ENCODE measurements around the gene GPRIN3.

Gene GPRIN3
- total RNA-seq = 200 reads per million, percentile 92 among the genes with 10 or more reads in this experiment

DNA sequence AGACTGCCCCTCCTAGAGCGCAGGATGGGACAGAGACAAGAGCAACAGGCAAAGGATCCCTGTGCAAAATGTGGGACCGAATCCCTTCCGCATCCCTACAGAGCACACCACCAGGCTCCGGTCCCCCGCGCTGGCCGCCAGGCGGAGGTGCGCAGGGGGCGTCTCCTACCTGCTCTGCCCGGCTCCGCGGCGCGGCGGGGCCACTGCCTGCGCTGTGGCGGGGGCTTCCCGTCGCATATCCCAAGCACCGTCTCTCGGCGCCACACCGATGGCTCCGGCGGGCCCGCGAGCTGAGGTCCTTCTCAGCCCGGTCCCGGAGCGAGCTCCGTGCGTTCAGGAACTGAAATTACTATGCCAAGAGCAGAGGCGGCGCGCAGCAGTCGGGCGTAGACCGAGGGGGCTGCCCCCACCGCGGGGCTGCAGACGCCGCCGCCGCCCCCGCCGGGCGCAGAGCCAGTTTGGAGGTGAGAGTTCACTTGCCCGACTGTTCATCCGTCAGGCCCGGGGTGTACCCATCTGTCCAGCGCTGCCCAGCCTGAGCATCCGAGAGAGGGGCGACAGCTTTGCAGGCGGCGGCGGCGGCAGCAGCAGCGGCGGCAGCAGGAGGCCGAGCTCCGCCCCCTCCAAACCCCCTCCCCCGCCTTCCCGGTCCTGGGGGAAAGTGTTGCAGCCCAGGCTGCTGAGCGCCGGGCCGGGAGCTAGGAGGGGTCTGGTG is at the start of gene GPRIN3:
Gene GPRIN3, minus strand, starts transcription at position 355 of the 715 bp plus-strand sequence. CDS start 57,690 bp downstream, outside the sequence.
- DNase-seq = peak; percentile 43

- DNase-seq = no peak
Measured at GRCh38 chr4:89357340-89357739, 49.7 kb upstream of the GPRIN3 start.

GRCh38 chr4:89356086-89356485 is 48.5 kb upstream of the GPRIN3 start:
- DNase-seq = no peak

- DNase-seq = no peak
Measured at GRCh38 chr4:89353514-89353913, 45.9 kb upstream of the GPRIN3 start.

DNA sequence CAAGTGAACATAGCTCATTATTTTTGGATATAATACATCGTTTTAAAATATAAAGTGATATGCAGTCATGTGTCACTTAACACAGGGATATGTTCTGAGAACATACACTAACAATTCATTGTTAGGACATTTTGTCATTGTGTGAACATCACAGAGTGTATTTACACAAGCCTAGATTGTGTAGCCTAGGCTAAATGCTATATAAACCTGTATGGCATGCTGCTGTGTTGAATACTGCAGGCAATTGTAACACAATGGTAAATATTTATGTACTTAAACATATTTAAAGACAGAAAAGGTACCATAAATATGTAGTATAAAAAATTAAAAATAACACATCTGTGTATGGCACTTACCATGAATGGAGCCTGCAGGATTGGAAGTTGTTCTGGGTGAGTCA is 44.9 kb upstream of the GPRIN3 start:
- DNase-seq = no peak

- DNase-seq = no peak
Measured at GRCh38 chr4:89351201-89351600, 43.6 kb upstream of the GPRIN3 start.

DNA sequence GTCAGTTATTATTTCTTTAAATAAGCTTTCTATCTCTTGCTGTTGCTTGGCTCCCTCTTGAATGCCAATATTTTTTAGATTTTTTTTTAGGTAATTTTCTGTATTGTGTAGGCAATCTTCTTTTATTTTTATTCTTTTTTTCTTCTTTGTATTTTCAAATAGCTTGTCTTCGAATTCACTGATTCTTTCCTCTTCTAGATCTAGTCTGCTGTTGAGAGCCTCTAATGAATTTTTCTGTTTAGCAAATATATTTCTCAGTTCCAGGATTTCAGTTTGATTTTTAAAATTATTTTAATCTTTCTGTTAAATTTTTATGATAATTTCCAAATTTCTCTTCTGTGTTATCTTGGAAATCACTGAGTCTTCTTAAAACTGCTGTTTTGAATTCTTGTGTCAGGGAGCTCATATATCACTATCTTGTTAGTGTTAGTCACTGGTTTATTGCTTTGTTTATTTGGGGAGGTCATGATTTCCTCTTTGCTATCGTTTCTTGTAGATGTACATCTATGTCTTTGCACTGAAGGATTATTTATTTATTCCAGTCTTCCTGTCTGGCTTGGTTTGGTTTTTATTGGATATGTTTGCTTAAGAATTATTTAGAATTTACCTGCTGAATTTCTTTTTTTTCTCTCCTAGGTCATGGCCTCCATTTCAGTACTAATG is 39.9 kb upstream of the GPRIN3 start:
- no peak for DNase-seq

- DNase-seq = no peak
Measured at GRCh38 chr4:89344571-89344970, 37.0 kb upstream of the GPRIN3 start.

- DNase-seq = no peak
Measured at GRCh38 chr4:89338206-89338605, 30.6 kb upstream of the GPRIN3 start.

DNA sequence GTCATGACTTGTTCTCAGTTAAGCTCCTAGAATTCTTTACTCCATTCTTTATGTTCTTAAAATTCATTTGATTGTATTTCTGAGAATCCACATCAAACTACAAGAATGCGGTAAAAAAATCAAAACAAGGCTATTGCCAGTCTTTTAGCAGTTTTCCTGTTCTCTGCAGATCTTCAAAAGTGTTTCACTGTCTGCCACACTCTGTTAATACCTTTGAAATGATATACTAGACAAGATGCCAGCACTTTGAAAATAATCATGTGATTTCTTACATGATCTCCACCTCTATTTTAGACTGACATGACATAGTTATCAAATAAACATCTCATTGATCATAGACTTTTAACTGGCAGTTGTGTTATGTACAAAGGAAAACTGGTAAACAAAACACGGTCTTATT is 30.1 kb upstream of the GPRIN3 start:
- no peak for DNase-seq

GRCh38 chr4:89336818-89337420 is 29.3 kb upstream of the GPRIN3 start:
- no peak for DNase-seq

- no peak for DNase-seq
Measured at GRCh38 chr4:89334830-89335229, 27.2 kb upstream of the GPRIN3 start.

DNA sequence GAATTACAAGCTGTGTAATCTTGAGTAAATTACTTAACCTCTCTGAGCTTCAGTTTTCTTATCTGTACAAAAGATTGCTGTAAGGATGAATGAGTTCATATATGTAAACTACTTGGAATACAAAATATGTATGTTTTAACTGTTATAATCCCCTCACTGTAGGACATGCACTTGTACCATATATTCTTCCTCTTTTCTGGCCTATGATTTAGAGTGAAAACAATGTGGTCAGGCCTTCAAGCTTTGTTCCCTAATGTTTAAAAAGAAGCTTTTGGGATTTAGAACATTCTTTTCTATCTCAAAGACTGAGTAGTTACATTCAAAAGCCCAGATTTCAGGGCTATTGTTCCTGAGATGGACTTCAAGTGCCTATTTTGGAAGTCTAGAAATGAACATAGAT is 26.7 kb upstream of the GPRIN3 start:
- no peak for DNase-seq

DNA sequence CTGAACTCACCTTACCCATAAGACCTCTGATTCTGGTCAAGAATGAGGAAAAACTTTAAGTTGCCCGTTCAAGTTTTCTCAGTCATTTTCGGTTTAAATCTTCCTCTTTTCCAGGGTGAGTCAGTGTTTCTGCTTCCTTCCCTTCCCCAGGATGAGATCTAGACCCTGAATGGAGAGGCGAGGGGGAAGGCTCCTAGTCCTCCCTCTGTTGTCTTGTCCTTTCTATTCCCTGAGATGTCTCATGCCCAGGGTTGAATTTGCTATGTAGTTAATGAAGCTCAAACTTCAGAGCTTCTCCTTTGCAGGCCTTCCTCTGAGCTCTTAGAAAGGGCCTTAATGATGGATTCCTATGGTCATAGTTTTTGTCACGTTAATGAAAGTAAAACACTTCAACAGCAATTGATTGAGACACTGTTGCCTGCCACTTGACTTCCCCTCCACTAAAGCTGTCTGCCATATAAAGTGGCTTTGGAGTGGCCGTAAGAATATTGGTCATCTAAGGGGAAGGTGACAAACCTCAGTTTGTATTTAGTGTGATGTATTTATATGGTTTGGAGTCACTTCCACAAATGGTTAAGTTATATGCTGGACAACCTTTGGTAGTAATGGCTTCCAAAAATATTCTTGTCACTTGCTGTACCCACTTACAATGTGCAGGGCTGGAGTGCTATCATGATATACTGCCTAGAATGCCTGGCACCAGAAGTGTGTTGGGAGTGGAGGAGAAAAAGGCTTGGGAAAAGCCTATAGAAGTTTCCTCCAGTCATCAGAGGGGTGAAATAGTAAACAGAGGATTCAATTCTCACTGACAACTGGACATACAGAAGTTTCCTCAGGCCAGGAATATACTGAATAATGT is 24.3 kb upstream of the GPRIN3 start:
- DNase-seq = no peak

- no peak for DNase-seq
Measured at GRCh38 chr4:89331197-89331596, 23.6 kb upstream of the GPRIN3 start.

- no peak for DNase-seq
Measured at GRCh38 chr4:89329280-89329679, 21.7 kb upstream of the GPRIN3 start.

GRCh38 chr4:89324671-89325070 is 17.1 kb upstream of the GPRIN3 start:
- DNase-seq = no peak

GRCh38 chr4:89322671-89323070 is 15.1 kb upstream of the GPRIN3 start:
- no peak for DNase-seq

DNA sequence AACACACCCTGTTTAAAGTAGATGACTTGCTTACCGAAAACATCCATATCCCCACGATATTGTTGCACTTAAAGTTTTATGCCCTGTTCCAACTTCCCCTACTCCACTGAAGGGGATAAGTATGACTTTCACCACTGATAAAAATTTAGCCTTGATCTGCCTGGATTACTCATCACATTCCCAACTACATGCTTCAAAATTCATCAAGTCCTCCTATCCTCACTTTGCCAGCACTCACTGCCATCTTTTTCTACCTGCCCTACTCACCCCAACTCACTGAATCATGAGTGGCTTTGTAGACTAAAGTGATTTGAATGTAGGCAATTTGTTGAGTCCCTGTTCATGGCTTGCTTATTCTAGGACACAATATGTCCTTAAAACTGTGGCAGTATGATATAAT is 12.2 kb upstream of the GPRIN3 start:
- no peak for DNase-seq

DNA sequence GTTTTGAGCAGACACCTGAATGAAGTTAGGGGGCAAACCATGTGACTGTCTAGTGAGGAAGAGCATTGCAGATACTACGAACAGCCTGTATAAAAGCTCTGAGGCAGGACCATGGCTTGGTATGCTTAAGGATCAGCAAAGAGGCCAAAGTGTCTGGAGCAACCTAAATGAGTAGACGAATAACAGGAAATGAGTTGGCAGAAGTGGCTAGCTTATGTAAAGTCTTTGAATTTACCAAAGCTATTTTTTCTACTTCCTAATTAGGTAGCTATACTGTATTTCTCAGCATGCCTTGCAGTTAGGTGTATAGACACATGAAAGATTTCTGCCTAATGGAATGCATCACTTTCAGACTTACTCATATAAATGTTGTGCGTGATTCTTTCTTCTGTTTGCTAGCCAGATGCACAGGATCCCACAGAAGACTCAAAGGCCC is 9.3 kb upstream of the GPRIN3 start:
- DNase-seq = peak; percentile 19

GRCh38 chr4:89316211-89316610 is 8.6 kb upstream of the GPRIN3 start:
- DNase-seq = no peak

GRCh38 chr4:89314291-89314690 is 6.7 kb upstream of the GPRIN3 start:
- no peak for DNase-seq

GRCh38 chr4:89312066-89312465 is 4.5 kb upstream of the GPRIN3 start:
- no peak for DNase-seq

Measured in effector CD4-positive, alpha-beta T cell (primary cell).